Measurements from ENCODE around the gene NTPCR.
"Not testable (repeated sequence)": the region's sequence is repeated elsewhere in the genome, so short reads cannot be mapped to it uniquely, and the experiment has no call there.

The NTPCR gene
- 5.0 to 26.4 (median 18.0) reads per million in 18 experiments for total RNA-seq

GRCh38 chr1:232950197-232951176 lies at the start of gene NTPCR:
Gene NTPCR (plus strand): TSS chr1:232950611. CDS start chr1:232950711, 100 bp downstream.
- peak; percentile 96 for DNase-seq

GRCh38 chr1:232900818-232901217 lies 49.6 kb upstream of the NTPCR start:
- no peak for DNase-seq

GRCh38 chr1:232901255-232901654 lies 49.2 kb upstream of the NTPCR start:
- DNase-seq: no peak

- no peak for DNase-seq
Measured at GRCh38 chr1:232902774-232903350, 47.5 kb upstream of the NTPCR start.

- no peak for DNase-seq
Measured at GRCh38 chr1:232904131-232904530, 46.3 kb upstream of the NTPCR start.

GRCh38 chr1:232904566-232904965 lies 45.8 kb upstream of the NTPCR start:
- peak in 1 of 2 donors; percentile 4 for DNase-seq

GRCh38 chr1:232905331-232906034 lies 44.9 kb upstream of the NTPCR start:
- DNase-seq: peak; percentile 49 to 62

- DNase-seq: no peak
Measured at GRCh38 chr1:232906441-232906840, 44.0 kb upstream of the NTPCR start.

- no peak for DNase-seq
Measured at GRCh38 chr1:232908831-232909230, 41.6 kb upstream of the NTPCR start.

- DNase-seq: no peak
Measured at GRCh38 chr1:232909752-232910151, 40.7 kb upstream of the NTPCR start.

- DNase-seq: no peak
Measured at GRCh38 chr1:232911027-232911599, 39.3 kb upstream of the NTPCR start.

- DNase-seq: no peak
Measured at GRCh38 chr1:232912845-232913580, 37.4 kb upstream of the NTPCR start.

GRCh38 chr1:232914271-232914670 lies 36.1 kb upstream of the NTPCR start:
- DNase-seq: not testable (repeated sequence)

- no peak for DNase-seq
Measured at GRCh38 chr1:232915212-232915611, 35.2 kb upstream of the NTPCR start.

- no peak for DNase-seq
Measured at GRCh38 chr1:232917053-232917452, 33.4 kb upstream of the NTPCR start.

- DNase-seq: peak; percentile 20 to 22
Measured at GRCh38 chr1:232921381-232921780, 29.0 kb upstream of the NTPCR start.

GRCh38 chr1:232922485-232922884 lies 27.9 kb upstream of the NTPCR start:
- no peak for DNase-seq

GRCh38 chr1:232923739-232924386 lies 26.5 kb upstream of the NTPCR start:
- DNase-seq: no peak

GRCh38 chr1:232924874-232925273 lies 25.5 kb upstream of the NTPCR start:
- DNase-seq: no peak

GRCh38 chr1:232925421-232926220 lies 24.8 kb upstream of the NTPCR start:
- DNase-seq: no peak

- not testable (repeated sequence) for DNase-seq
Measured at GRCh38 chr1:232927166-232927565, 23.2 kb upstream of the NTPCR start.

Data from inflammatory macrophage (primary cell).